ENCODE data around the gene KRTAP9-1.
"Not testable (repeated sequence)": the region's sequence is repeated elsewhere in the genome, so short reads cannot be mapped to it uniquely, and the experiment has no call there.

DNA sequence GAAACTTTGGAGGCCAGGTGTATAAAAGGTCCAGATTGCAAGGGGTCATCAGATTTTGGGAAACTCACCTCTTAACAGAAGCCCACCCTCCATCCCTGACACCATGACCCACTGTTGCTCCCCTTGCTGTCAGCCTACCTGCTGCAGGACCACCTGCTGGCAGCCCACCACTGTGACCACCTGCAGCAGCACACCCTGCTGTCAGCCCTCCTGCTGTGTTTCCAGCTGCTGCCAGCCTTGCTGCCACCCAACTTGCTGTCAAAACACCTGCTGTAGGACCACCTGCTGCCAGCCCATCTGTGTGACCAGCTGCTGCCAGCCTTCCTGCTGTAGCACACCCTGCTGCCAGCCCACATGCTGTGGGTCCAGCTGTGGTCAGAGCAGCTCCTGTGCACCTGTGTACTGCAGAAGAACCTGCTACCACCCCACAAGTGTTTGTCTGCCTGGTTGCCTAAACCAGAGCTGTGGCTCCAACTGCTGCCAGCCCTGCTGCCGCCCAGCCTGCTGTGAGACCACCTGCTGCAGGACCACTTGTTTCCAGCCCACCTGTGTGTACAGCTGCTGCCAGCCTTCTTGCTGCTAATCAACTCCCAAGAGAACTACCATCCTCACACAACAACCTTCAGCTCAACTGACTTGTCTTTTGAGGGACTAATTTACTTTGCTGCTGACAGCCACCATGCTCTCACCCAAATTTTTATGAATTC is 42.9 kb downstream of the KRTAP9-1 start, which contains the start of gene KRTAP9-3:
- TF ChIP-seq, protein P1, sequence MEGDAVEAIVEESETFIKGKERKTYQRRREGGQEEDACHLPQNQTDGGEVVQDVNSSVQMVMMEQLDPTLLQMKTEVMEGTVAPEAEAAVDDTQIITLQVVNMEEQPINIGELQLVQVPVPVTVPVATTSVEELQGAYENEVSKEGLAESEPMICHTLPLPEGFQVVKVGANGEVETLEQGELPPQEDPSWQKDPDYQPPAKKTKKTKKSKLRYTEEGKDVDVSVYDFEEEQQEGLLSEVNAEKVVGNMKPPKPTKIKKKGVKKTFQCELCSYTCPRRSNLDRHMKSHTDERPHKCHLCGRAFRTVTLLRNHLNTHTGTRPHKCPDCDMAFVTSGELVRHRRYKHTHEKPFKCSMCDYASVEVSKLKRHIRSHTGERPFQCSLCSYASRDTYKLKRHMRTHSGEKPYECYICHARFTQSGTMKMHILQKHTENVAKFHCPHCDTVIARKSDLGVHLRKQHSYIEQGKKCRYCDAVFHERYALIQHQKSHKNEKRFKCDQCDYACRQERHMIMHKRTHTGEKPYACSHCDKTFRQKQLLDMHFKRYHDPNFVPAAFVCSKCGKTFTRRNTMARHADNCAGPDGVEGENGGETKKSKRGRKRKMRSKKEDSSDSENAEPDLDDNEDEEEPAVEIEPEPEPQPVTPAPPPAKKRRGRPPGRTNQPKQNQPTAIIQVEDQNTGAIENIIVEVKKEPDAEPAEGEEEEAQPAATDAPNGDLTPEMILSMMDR (conservative IDR thresholded peaks at IDR 0.05 in 1 of 2, IDR thresholded peaks at IDR 0.05 in 1 of 2; ENCODE audit: low read depth in 1 of 2, low read length in 2 of 2) = not testable (repeated sequence)
- TF ChIP-seq EZH2 (IDR thresholded peaks at IDR 0.05; ENCODE audit: low read length, missing control alignments) = not testable (repeated sequence)
